A549 (cell line): ENCODE measurements around the gene SFXN1. TPM values are rescaled to one million over a fixed set of nuclear protein-coding genes. Genes with fewer than 3 reads are reported as not detected.

ENCODE experiments used
- ATAC-seq, 2 experiments: fragments of 200-7000 bp in 1 of 2; fragments of >200 bp in 1 of 2; cut with Nextera tagmentation in 1 of 2; cut with Tn5 transposase in 1 of 2; 3 replicates each; pipeline versions ENCODE4 v1.8.0 to v1.9.1; 2018 to 2020; ENCODE audit warnings: mild to moderate bottlenecking in 1 of 2, moderate library complexity in 1 of 2
- CTCF ChIA-PET: fragments of 300-600 bp; sonication (Branson Sonifier 250); formaldehyde crosslinking; extraction: SDS; loops from one replicate; lab custom pipeline; 2021; ENCODE audit warnings: antibody characterized with exemption, inconsistent platforms; lab: Yijun Ruan, JAX
- POLR2A ChIA-PET: fragments of 350-600 bp; formaldehyde crosslinking; extraction: SDS; loops from one replicate; lab custom pipeline; 2021; ENCODE audit warnings: antibody characterized with exemption, inconsistent platforms; lab: Yijun Ruan, JAX
- DNase-seq, 2 experiments: peaks; one replicate each; pipeline versions ENCODE4 v3.0.0 to v3.0.0-alpha.2; 2011 to 2016; ENCODE audit warnings: low read depth in 1 of 2, low spot score in 1 of 2
- FAIRE-seq: peaks from 2 replicates; lab custom pipeline; 2011; peaks lifted over from hg19 to GRCh38; lab: Jason Lieb, UNC
- H3K27ac ChIP-seq, 2 experiments: fragments of >200 bp; sonication (Bioruptor Twin); formaldehyde crosslinking; 3 replicates each; pipeline ENCODE4 v1.5.1; 2016 to 2017
- H3K4me1 ChIP-seq: fragments of >200 bp; sonication (Bioruptor Twin); formaldehyde crosslinking; 3 replicates; pipeline ENCODE4 v1.6.1; 2016
- H3K4me2 ChIP-seq: fragments of >200 bp; sonication (Bioruptor Twin); formaldehyde crosslinking; 3 replicates; pipeline ENCODE4 v1.6.1; 2016
- H3K4me3 ChIP-seq: fragments of >200 bp; sonication (Bioruptor Twin); formaldehyde crosslinking; 3 replicates; pipeline ENCODE4 v1.5.1; 2016
- H3K9me3 ChIP-seq: fragments of >200 bp; sonication (Bioruptor Twin); formaldehyde crosslinking; 3 replicates; pipeline ENCODE4 v1.6.1; 2016
- BHLHE40 ChIP-seq: IDR thresholded peaks from 2 replicates; pipeline ENCODE4 v1.6.1; 2012; ENCODE audit warnings: low read depth, low read length, inconsistent platforms
- CHD2 ChIP-seq: fragments of 150-350 bp; IDR thresholded peaks from 2 replicates; pipeline ENCODE4 v1.6.1; 2014; ENCODE audit warnings: low read length; ENCODE audit not compliant: partially characterized antibody
- CHD4 ChIP-seq: fragments of 200-600 bp; sonication (generic); IDR thresholded peaks from 2 replicates; pipeline ENCODE4 v1.6.1; 2016; ENCODE audit warnings: antibody characterized with exemption, mild to moderate bottlenecking, borderline replicate concordance
- EHF ChIP-seq: fragments of 250-450 bp; sonication (Bioruptor Pico); IDR thresholded peaks from 2 replicates; pipeline ENCODE4 v1.5.0; 2020; ENCODE audit warnings: mild to moderate bottlenecking
- EHMT2 ChIP-seq: fragments of 200-600 bp; sonication (generic); IDR thresholded peaks from 2 replicates; pipeline ENCODE4 v1.6.1; 2016; ENCODE audit warnings: antibody characterized with exemption, low read depth, mild to moderate bottlenecking, moderate library complexity
- EP300 ChIP-seq, 2 experiments: fragments of >200 bp; sonication (Bioruptor Twin); formaldehyde crosslinking; IDR thresholded peaks; 2 replicates in 1 of 2; 3 replicates in 1 of 2; pipeline ENCODE4 v1.6.1; 2016 to 2017
- FOSL2 ChIP-seq, 2 experiments: fragments of 450-650 bp in 1 of 2; fragments of >200 bp in 1 of 2; sonication (Bioruptor Twin) in 1 of 2; formaldehyde crosslinking; IDR thresholded peaks; 2 replicates each; pipeline versions ENCODE4 v1.5.0 to v1.6.1; 2016 to 2020; ENCODE audit warnings: mild to moderate bottlenecking in 1 of 2, moderate library complexity in 1 of 2
- HDAC2 ChIP-seq: fragments of 200-600 bp; sonication (generic); IDR thresholded peaks from 2 replicates; pipeline ENCODE4 v1.6.1; 2016
- HES2 ChIP-seq: fragments of >200 bp; sonication (Bioruptor Twin); formaldehyde crosslinking; IDR thresholded peaks from 2 replicates; pipeline ENCODE4 v1.6.1; 2016
- HOXB13 ChIP-seq: fragments of 250-450 bp; sonication (Bioruptor Pico); IDR thresholded peaks from 2 replicates; pipeline ENCODE4 v1.5.0; 2020; ENCODE audit warnings: low read depth, mild to moderate bottlenecking, moderate library complexity
- HOXB5 ChIP-seq: fragments of 250-450 bp; sonication (Bioruptor Pico); IDR thresholded peaks from 2 replicates; pipeline ENCODE4 v1.5.0; 2020; ENCODE audit warnings: mild to moderate bottlenecking, moderate library complexity
- JUN ChIP-seq, 2 experiments: fragments of >200 bp; sonication (Bioruptor Twin); formaldehyde crosslinking; IDR thresholded peaks; 2 replicates in 1 of 2; 3 replicates in 1 of 2; pipeline ENCODE4 v1.6.1; 2016 to 2017
- KDM5A ChIP-seq: fragments of 200-600 bp; sonication (generic); IDR thresholded peaks from 2 replicates; pipeline ENCODE4 v1.6.1; 2016; ENCODE audit warnings: antibody characterized with exemption, mild to moderate bottlenecking
- NPAS2 ChIP-seq: fragments of 250-450 bp; sonication (Bioruptor Pico); IDR thresholded peaks from 2 replicates; pipeline ENCODE4 v1.8.0; 2022; ENCODE audit warnings: mild to moderate bottlenecking, moderate library complexity, borderline replicate concordance
- NR3C1 ChIP-seq: fragments of >200 bp; sonication (Bioruptor Twin); formaldehyde crosslinking; IDR thresholded peaks from 3 replicates; pipeline ENCODE4 v1.6.1; 2017
- PHF8 ChIP-seq: fragments of 200-600 bp; sonication (generic); IDR thresholded peaks from 2 replicates; pipeline ENCODE4 v1.6.1; 2016; ENCODE audit warnings: low read depth, mild to moderate bottlenecking, antibody characterized with exemption, moderate library complexity, borderline replicate concordance
- RAD21 ChIP-seq, 2 experiments: fragments of >200 bp in 1 of 2; sonication (Bioruptor Twin) in 1 of 2; formaldehyde crosslinking in 1 of 2; IDR thresholded peaks in 1 of 2; conservative IDR thresholded peaks in 1 of 2; 2 replicates in 1 of 2; 3 replicates in 1 of 2; pipeline ENCODE4 v1.6.1; 2012 to 2018; ENCODE audit warnings: inconsistent platforms in 1 of 2
- RCOR1 ChIP-seq: fragments of 150-350 bp; IDR thresholded peaks from 2 replicates; pipeline ENCODE4 v1.6.1; 2014; ENCODE audit warnings: antibody characterized with exemption, low read length, low read depth
- RNF2 ChIP-seq: fragments of 200-600 bp; sonication (generic); IDR thresholded peaks from 2 replicates; pipeline ENCODE4 v1.6.1; 2016; ENCODE audit warnings: low read depth, mild to moderate bottlenecking, antibody characterized with exemption, moderate library complexity, borderline replicate concordance
- SREBF2 ChIP-seq: fragments of 450-650 bp; IDR thresholded peaks from 2 replicates; pipeline ENCODE4 v1.6.1; 2014; ENCODE audit warnings: mild to moderate bottlenecking, moderate library complexity
- TP53 ChIP-seq: fragments of 250-450 bp; sonication (Bioruptor Pico); IDR thresholded peaks from 2 replicates; pipeline ENCODE4 v1.5.0; 2021; ENCODE audit warnings: mild to moderate bottlenecking, moderate library complexity
- ZC3H11A ChIP-seq: fragments of 450-650 bp; IDR thresholded peaks from 2 replicates; pipeline ENCODE4 v1.6.1; 2014; ENCODE audit warnings: antibody characterized with exemption, mild to moderate bottlenecking
- ZFP36 ChIP-seq: fragments of 450-650 bp; IDR thresholded peaks from 2 replicates; pipeline ENCODE4 v1.6.1; 2014; ENCODE audit warnings: borderline replicate concordance; ENCODE audit not compliant: partially characterized antibody
- WGBS: methylation state at CpG from one replicate; pipeline ENCODE4 v1.1.6; 2017; ENCODE audit errors: missing lambda C conversion rate; 5-methylcytosine and 5-hydroxymethylcytosine counted together
- polyA plus RNA-seq, 4 experiments: library from polyadenylated mRNA; depleted of rRNA in 3 of 4; stranded (reverse); fragments of >200 nt; fragmentation: RNase III in 1 of 4; extraction: RNeasy Plus Mini Kit Qiagen cat#74134 plus additional on column Dnase treatment in 1 of 4; gene quantifications; 2 replicates in 3 of 4; 3 replicates in 1 of 4; pipeline ENCODE4 v1.2.3, GENCODE V29; 2011 to 2017
- TF ChIP-seq, protein P1 (sequence below): fragments of 450-650 bp; IDR thresholded peaks from 2 replicates; pipeline ENCODE4 v1.6.1; 2014; ENCODE audit warnings: antibody characterized with exemption

Gene SFXN1
- polyA plus RNA-seq, 2 of the 4 experiments (the other 2 are of a cell fraction): 79.6 to 190 TPM

DNA sequence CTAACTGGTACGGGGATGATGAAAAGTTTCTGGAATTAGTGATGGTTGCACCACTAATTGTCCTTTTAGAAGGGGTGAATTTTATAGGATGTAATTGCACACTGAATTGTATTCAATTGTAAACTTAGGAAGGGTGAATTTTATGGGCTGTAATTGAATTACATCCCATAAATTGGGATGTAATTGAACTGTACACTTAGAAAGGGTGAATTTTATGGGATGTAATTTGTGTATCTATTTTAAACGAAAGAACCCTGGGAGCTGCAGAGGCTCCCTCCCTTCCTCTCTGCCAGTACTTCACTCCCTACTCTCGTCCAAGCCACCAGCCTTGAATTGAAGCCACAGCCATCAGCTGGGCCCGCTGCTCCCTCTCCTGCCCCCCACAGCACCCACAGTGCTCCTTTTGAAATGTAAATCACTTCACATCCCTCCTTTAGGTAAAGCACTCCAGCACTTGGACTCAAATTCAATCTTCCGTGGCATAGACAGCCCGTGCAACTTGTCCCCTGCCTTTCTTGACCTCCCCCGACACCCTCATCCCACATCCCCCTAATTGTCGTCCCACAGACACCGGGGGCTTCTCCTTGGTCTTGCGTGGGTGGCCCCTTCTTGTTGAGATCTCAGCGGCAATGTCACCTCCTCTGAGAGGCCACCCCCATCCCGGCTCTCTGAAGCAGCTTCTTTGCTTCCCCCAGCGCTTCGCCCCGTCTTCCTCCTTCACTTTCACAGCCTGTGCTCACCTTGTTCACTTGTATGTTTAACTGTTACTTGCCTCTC is 95.3 kb downstream of the SFXN1 start:
- H3K4me2 ChIP-seq: no peak overlapping the region
- TF ChIP-seq NPAS2 (CRISPR knock-in tag) (no peak), HOXB13 (CRISPR knock-in tag) (no peak), PHF8 (no peak), KDM5A (no peak), JUN (IDR thresholded peaks at IDR 0.05) (no peak), HES2 (no peak), EHMT2 (no peak), CHD2 (no peak), HDAC2 (no peak)
- TF ChIP-seq, all 56 proteins: peak for 0
- CTCF ChIA-PET: interaction anchor here (0.7 kb wide), 1 partner anchor 39 kb away, joined by 4 read pairs; no protein-coding TSS in a partner anchor

DNA sequence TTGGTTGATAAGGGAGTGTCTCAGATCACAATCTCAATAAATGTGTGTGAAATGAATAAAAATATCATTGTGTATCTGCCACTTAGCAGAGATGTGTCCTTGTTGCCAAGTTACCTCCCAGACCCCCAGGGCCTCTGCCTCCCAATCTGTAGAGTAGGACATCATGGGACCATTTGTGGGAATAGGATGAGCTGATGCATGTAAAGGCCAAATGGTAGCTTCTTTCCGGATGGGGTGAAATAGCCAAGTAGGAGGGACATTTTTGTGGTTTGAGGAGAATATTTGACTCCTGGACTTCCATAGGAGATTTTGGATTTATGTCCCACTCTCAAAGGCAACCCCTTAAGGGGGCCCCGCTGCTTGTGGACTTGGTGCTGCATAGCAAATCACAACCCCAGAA is 96.9 kb downstream of the SFXN1 start:
- ATAC-seq (no peak), DNase-seq (no peak), FAIRE-seq (no peak)
- H3K27ac ChIP-seq: no peak overlapping the region
- no peak overlapping the region for H3K4me3 ChIP-seq
- no peak for TF ChIP-seq HOXB5 (CRISPR knock-in tag)
- TF ChIP-seq RNF2: no peak
- TF ChIP-seq TP53 (CRISPR knock-in tag): no peak
- no peak for TF ChIP-seq RAD21 (conservative IDR thresholded peaks at IDR 0.05 in 1 of 2, IDR thresholded peaks at IDR 0.05 in 1 of 2)
- TF ChIP-seq EP300 (IDR thresholded peaks at IDR 0.05): no peak
- no peak for TF ChIP-seq SREBF2
- TF ChIP-seq ZFP36: no peak
- TF ChIP-seq, protein P1, sequence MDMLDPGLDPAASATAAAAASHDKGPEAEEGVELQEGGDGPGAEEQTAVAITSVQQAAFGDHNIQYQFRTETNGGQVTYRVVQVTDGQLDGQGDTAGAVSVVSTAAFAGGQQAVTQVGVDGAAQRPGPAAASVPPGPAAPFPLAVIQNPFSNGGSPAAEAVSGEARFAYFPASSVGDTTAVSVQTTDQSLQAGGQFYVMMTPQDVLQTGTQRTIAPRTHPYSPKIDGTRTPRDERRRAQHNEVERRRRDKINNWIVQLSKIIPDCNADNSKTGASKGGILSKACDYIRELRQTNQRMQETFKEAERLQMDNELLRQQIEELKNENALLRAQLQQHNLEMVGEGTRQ: no peak
- no peak for TF ChIP-seq FOSL2 (IDR thresholded peaks at IDR 0.05)
- TF ChIP-seq FOSL2 (CRISPR knock-in tag; IDR thresholded peaks at IDR 0.05): no peak
- TF ChIP-seq RCOR1: no peak
- no peak for TF ChIP-seq CHD4
- TF ChIP-seq CHD2: no peak
- no peak for TF ChIP-seq ZC3H11A
- TF ChIP-seq BHLHE40: no peak
- no peak for TF ChIP-seq NR3C1
- TF ChIP-seq EHF (CRISPR knock-in tag): no peak
- ChIA-PET CTCF (interaction anchor here (0.7 to 1.0 kb wide), 2 partner anchors 23 to 155 kb away, joined by 3 to 5 read pairs; no protein-coding TSS in a partner anchor), POLR2A (no interaction called here)
- whole genome bisulfite sequencing: 78% methylated on average over 2 of the region's 2 CpGs
- H3K4me2 ChIP-seq: no peak overlapping the region
- H3K4me1 ChIP-seq: no peaks in the 10 kb centered on the region
- H3K9me3 ChIP-seq: peaks cover 10% of the 10 kb centered on the region; the same call in 2 of the 3 replicates

More for the DNA sequence above, 95.3 kb downstream of the SFXN1 start:
- Histone ChIP-seq H3K4me3 (no peak overlapping the region), H3K4me1 (no peaks in the 10 kb centered on the region), H3K9me3 (peaks cover 10% of the 10 kb centered on the region; the same call in 2 of the 3 replicates), H3K27ac (no peak overlapping the region)
- no peak for ATAC-seq
- POLR2A ChIA-PET: interaction anchor here (0.6 kb wide), 1 partner anchor 583 kb away, joined by 3 read pairs; no protein-coding TSS in a partner anchor
- FAIRE-seq: no peak
- 38% methylated on average over 15 of the region's 15 CpGs for WGBS
- DNase-seq: no peak
